ENCODE results near the gene SLC1A3. TPM values are rescaled to one million over a fixed set of nuclear protein-coding genes. Genes with fewer than 3 reads are reported as not detected.

SLC1A3 gene
- total RNA-seq, 2 experiments from 2014 or later: 0.42 to 0.85 TPM

DNA sequence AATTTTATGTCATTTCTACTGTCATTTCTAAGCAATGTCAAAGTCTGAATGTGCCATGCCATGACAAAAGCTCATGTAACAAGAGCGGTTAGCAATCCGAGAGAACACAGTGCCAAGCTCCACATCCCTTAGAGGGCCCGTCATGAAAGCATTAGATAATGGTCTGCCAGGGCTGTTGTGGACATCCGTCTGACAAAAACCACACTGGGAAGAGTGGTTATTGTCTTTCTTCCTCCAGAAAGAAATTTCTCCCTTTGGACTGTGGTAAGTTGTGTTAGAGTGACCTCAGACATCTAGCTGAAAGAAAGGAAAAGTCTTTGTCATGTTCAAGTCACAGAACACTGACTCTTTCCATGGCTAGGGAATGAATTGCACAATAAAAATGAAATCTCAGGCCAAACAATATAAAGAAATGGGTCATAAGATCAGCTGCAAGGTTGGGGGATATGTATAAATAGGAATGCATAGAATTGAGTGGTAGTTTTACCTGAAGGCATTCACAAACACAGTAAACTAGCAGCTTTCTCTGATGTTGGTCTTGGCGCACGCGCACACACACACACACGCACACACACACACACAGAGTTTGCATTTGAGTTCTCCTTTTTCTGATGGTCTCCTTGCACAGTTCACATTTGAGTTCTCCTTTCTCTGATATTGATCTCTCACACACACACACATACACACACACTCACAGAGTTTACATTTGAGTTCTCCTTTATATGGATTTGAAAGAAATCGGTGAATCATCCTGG, 5.3 kb downstream of the SLC1A3 start:
- Mint-ChIP-seq H3K27me3 (peaks cover 47% of the 10 kb centered on the region), H3K36me3 (no peaks in the 10 kb centered on the region), H3K9me3 (no peaks in the 10 kb centered on the region), H3K4me1 (peaks cover 10% of the 10 kb centered on the region), H3K4me3 (no peak overlapping the region), H3K27ac (no peak overlapping the region)
- no peak for DNase-seq

DNA sequence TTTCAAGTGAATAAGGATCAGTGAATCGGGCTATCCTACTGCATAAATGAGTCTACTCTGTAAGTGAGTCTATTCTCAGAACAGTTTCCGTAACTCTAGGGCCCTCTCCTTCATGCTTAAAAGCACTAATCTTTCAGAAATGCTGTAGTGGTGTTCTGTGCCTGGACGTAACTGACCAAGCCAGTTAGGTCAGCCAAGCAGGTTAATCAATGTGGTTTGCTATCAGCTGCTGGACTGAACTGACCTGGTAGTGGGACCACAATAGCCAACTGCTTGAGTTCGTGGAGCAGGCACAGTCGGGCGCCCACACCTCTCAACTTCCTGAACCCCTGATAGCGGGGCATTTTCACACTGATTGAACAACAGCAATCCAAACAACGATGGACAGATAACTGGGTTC, 6.8 kb downstream of the SLC1A3 start:
- H3K4me3 Mint-ChIP-seq: no peak overlapping the region
- H3K36me3 Mint-ChIP-seq: no peaks in the 10 kb centered on the region
- peaks cover 33% of the 10 kb centered on the region for H3K27me3 Mint-ChIP-seq
- no peaks in the 10 kb centered on the region for H3K9me3 Mint-ChIP-seq
- H3K4me1 Mint-ChIP-seq: no peaks in the 10 kb centered on the region
- DNase-seq: no peak
- H3K27ac Mint-ChIP-seq: no peak overlapping the region

DNA sequence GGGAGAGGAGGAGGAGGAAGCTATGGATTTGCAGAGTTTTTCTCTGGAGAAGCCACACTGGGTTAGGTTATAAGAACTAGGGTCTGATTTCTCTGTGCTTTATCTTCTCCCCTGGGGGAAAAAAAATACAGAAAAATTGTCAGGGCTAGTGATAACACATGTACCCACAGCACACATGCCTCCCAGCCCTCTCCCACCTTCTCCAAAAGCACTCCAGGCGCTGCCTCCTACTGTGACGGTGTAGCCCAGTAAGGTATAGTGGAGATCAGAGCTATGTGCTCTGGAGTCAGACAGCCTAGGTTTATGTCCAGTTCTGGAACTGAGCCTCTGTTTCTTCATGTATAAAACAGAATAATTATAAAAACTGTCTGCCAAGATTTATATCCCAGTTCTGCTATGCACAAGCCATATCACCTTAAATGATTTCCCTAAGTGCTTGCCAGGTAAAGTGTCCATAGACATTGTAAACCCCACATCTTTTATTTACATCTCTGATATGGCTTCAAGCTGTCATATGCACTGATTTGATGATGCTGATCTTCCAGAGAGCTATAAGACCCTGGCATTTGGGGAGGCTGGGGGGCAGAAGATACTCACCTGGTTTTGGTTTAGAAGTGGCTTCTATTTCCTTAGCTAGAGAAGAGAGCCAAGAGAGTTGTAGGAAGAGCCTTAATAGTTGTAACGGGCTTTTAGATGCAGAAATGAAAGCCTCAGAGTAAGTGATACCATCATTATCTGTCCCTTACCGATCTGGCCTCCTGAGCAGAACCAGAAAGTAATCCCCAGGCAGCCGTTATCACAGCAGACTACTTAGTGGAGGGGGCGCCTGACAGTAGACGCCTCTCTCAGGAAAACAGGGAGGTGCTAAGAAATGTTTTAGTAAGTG, 7.6 kb downstream of the SLC1A3 start:
- Mint-ChIP-seq H3K4me3 (no peak overlapping the region), H3K27me3 (peaks cover 25% of the 10 kb centered on the region), H3K36me3 (no peaks in the 10 kb centered on the region), H3K27ac (no peak overlapping the region), H3K4me1 (peaks cover 2% of the 10 kb centered on the region), H3K9me3 (no peaks in the 10 kb centered on the region)
- no peak for DNase-seq

DNA sequence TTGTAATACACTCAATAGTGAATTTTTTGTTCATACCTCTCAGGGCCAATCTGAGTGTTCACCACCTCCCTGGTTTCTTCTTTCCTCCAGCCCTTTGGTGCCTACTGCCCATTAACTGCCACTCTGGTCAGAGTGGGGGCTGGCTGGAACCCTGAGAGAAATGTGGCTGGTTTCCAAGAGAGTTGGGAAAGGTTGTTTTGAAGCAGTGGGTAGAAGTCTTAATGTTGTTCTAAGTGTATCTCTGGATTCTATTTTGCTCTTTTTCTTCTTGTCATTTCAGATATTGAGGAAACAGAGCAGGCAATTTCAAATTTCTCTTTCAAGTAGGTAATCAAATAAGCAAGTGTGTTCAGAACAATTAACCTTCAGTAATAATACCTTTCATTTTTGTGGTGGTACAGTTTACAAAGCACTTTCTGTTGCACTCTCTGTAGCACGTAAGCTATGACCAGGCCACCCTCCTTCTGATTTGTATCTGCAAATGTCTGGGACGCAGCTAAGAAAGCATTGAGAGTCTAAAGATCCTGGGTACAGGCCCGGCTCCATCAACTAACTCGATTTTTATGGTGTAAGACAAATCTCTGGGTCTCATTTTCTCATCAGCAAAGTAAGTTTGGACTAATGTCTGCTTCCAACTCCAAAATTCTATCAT, 8.4 kb downstream of the SLC1A3 start:
- Mint-ChIP-seq H3K36me3 (no peaks in the 10 kb centered on the region), H3K4me3 (no peak overlapping the region), H3K27ac (no peak overlapping the region), H3K27me3 (peaks cover 20% of the 10 kb centered on the region), H3K4me1 (peaks cover 2% of the 10 kb centered on the region), H3K9me3 (no peaks in the 10 kb centered on the region)
- no peak for DNase-seq

DNA sequence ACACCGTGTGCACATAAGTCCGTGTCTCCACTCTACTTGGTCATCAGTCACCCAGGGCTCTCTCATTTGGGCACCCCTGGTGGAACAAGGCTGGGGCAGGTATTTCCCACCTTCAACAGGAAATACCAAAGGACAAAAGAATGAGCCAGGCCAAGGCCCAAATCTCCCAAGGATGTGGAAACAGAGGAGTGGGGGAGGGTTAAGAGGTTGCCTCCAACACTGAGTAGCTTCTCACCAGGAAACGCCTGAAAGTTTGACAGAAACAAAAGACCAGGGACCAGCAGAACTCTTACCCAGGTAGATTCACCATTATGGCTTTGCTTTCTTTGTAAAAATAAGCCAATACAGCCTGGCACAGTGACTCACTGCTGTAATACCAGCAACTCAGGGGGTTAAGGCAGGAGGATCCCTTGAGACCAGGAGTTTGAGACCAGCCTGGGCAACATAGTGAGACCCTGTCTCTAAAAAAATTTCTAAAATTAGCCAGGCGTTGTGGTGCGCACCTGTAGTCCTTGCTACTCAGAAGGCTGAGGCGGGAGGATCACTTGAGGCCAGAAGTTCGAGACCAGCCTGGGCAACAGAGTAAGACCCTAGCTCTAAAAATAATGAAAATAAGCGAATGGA, 12.7 kb downstream of the SLC1A3 start:
- no peak for DNase-seq
- no peaks in the 10 kb centered on the region for H3K36me3 Mint-ChIP-seq
- H3K27me3 Mint-ChIP-seq: peaks cover 23% of the 10 kb centered on the region
- H3K27ac Mint-ChIP-seq: no peak overlapping the region
- no peak overlapping the region for H3K4me3 Mint-ChIP-seq
- peaks cover 2% of the 10 kb centered on the region for H3K4me1 Mint-ChIP-seq
- H3K9me3 Mint-ChIP-seq: no peaks in the 10 kb centered on the region

DNA sequence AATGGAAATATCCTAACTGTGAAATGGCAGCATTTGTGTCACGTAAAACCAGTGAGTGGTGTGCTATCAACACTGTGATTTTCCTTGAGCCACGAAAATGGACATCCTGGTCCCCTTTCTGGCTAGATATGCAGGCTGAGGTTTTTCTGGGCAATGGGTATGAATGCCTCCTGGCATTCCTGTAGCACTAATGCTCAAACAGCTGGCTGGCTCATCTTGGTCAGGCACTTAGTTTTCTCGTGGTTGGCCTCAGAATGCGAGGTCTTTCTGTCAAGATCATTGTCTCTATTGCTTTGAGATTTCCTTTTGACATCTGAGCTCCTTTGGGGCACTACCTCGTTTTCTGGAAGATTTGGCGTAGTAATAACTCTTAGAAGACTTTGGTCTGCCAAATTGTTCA, 15.6 kb downstream of the SLC1A3 start:
- Mint-ChIP-seq H3K9me3 (no peaks in the 10 kb centered on the region), H3K36me3 (no peaks in the 10 kb centered on the region), H3K4me1 (peaks cover 2% of the 10 kb centered on the region), H3K4me3 (no peak overlapping the region), H3K27me3 (peaks cover 28% of the 10 kb centered on the region), H3K27ac (no peak overlapping the region)
- DNase-seq: no peak

DNA sequence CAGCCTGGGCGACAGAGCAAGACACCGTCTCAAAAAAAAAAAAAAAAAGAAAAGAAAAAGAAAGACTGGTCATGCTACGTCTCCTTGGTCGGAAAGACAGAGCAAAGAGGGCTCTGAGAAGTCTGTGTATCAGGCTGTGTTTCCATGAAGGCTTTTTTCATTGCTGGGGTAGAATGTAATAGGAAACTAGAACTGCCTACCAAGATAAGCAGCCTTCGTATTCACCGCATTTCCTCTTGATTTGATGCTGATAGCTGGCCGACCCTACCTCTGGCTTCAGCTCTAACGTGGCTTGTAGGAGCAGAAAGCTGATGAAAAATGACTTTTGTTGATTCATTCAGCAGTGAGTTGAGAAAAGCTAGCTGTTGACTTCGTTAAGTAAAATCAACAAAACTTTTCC, 17.4 kb downstream of the SLC1A3 start:
- H3K4me1 Mint-ChIP-seq: no peaks in the 10 kb centered on the region
- H3K36me3 Mint-ChIP-seq: no peaks in the 10 kb centered on the region
- no peak overlapping the region for H3K4me3 Mint-ChIP-seq
- H3K27me3 Mint-ChIP-seq: peaks cover 42% of the 10 kb centered on the region
- no peak overlapping the region for H3K27ac Mint-ChIP-seq
- no peaks in the 10 kb centered on the region for H3K9me3 Mint-ChIP-seq
- no peak for DNase-seq

DNA sequence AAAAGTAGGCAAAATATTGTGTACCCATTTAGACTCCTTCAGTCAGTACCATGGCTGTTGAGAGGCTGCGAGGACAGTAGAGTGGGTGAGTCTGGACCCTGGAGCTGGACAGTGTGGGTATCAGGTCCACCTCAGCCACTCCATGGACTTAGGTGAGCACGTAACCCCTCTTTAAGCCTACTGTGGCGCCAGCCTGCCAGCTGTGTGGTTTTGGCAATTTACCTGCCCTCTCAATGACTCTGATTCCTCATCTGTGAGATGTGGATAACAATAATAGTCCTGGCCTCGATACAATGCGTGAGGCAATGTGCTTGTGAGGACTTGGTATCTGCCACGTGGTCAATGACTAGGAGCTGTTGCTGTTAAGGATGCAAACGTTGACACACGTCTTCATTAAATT, 17.9 kb downstream of the SLC1A3 start:
- Mint-ChIP-seq H3K4me3 (no peak overlapping the region), H3K27ac (no peak overlapping the region)

DNA sequence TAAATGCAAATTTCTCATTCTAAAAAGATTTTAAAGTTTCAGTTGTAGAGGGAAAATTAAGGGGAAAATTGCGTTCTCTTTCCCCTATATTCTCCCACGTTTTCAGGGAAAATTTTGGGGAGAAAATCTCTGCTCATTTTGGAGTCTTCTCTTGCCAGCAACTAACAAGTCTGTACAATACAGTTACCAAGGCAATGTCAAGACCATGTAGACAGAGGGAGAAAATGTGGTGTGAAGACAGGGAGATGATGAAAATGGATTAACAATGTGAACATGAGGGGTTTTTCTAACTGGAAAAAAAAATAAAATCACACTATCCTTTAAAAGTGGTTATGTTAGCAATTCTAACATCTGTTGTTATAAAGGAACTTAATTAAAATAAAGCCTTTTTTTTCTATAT, 22.3 kb downstream of the SLC1A3 start:
- DNase-seq: no peak
- Mint-ChIP-seq H3K36me3 (no peaks in the 10 kb centered on the region), H3K27me3 (peaks cover 46% of the 10 kb centered on the region), H3K9me3 (no peaks in the 10 kb centered on the region), H3K27ac (no peak overlapping the region), H3K4me3 (no peak overlapping the region), H3K4me1 (no peaks in the 10 kb centered on the region)

More for the DNA sequence above, 17.9 kb downstream of the SLC1A3 start:
- DNase-seq: no peak
- Mint-ChIP-seq H3K27me3 (peaks cover 46% of the 10 kb centered on the region), H3K4me1 (no peaks in the 10 kb centered on the region), H3K9me3 (no peaks in the 10 kb centered on the region), H3K36me3 (no peaks in the 10 kb centered on the region)

DNA sequence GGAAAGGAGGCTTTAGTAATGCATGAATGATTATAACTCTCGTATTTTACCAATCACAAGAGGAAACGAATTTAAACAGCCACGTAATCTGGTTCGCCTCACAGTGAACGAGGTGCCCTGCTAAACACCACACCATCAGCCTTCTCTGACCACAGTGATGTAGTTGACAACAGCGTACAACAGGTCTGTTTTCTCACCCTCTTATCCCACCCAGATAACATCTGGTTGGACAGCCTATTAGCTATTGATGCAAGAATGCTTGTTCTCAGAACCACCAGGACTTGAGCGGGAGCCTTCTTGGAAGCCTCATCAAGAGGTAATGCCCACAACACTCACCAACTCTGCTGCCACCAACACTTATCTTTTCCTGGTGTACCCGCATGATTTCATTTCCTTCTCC, 23.3 kb downstream of the SLC1A3 start:
- Mint-ChIP-seq H3K27ac (no peak overlapping the region), H3K4me3 (no peak overlapping the region), H3K27me3 (peaks cover 40% of the 10 kb centered on the region), H3K9me3 (no peaks in the 10 kb centered on the region), H3K4me1 (no peaks in the 10 kb centered on the region), H3K36me3 (no peaks in the 10 kb centered on the region)
- no peak for DNase-seq

DNA sequence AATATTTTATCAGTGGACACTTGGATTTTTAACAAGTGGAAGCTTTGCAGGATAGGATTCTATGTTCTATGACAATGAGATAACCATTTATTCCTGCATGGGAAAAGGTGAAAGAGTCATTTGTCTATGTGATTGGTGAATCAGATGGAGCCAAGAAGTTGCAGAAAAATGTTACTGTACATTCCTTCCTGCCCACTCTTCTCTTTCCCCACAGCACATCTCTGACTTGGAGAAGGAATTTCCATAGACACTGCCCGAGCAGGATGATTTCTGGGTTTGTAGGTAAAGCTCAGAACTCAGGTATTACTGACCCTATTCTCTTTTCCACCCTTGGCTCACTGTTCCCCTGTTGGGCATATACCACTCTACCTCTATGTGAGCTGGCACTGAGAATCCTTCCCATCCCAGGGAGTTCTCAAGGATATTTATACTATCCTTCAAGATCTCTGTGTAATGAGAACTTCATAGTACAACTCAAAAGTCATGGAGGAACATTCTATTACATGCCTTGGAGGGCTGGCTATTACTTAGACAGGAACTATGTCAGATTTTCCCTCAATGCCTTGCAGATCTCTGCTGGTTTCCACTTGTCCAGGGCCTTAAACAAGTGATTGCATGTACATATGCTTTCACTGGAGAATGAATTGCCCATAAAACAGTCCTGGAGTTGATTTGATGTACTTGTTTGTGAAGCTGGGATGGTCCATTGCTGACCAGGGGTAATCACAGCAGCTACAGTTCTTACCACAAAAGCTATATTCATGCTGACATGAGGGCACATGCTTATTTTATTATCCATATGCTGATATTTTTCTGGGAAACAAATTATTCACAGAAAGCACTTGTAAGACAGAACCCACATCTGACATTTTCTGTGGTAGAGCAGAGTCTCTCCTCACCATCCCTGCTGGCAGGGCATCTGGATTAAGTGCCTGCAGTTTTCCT, 24.1 kb downstream of the SLC1A3 start:
- no peaks in the 10 kb centered on the region for H3K9me3 Mint-ChIP-seq
- H3K36me3 Mint-ChIP-seq: no peaks in the 10 kb centered on the region
- no peak overlapping the region for H3K27ac Mint-ChIP-seq
- H3K4me1 Mint-ChIP-seq: no peaks in the 10 kb centered on the region
- no peak for DNase-seq
- peaks cover 40% of the 10 kb centered on the region for H3K27me3 Mint-ChIP-seq
- no peak overlapping the region for H3K4me3 Mint-ChIP-seq

DNA sequence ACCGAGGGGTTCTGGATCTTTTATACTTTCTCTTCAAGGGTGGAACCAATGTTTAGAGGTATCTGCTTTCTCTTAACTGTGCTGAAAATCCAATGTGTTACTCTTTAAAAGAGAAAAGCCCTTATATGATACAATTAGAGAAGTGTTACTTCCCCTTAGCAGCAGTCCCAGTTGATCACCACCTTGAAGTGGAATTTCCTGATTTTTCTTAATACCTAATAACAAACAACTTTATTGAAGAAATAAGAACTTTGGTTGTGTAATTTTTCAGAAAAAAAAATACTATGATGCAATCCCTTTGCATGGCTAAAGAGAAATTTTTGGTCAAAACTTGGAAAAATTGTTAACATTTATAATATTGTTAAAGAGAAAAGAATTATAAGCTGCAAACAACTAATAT, 24.7 kb downstream of the SLC1A3 start:
- Mint-ChIP-seq H3K27me3 (peaks cover 41% of the 10 kb centered on the region), H3K4me3 (no peak overlapping the region)

DNA sequence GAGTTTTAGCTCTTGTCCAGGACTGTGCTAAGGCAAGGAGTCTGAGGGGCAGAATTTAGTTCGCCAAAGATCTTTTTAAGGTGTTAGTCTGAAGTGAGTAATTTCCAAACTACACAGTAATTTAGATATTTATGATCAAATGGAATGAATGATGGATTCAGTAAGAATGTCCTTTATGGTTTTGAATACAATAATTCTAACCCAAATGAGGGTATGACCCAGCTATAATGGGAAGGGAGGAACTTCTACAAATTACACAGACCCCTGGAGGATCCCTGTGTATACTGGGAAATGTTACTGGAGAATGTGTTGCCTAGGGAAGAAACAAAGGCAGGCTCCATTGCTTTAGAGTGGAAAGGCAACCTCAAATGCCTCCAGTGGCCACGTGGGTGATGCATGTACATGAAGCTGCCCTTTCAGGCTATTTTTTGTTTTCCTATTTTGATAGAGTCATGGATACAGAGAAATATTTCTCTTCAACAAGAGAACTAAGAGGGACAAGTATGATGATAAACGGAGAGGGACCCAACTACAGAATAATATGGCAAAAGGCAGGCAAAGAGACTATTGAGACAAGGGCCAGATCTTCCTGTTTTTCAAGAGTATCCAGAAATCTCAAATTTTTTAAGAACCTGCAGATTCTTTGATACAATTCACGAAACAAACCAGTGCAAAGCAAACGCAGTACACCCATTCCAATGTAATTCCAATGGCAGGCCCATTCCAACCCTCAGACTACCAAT, 25.4 kb downstream of the SLC1A3 start:
- Mint-ChIP-seq H3K27ac (no peak overlapping the region), H3K4me1 (no peaks in the 10 kb centered on the region), H3K4me3 (no peak overlapping the region), H3K27me3 (peaks cover 46% of the 10 kb centered on the region), H3K36me3 (no peaks in the 10 kb centered on the region), H3K9me3 (no peaks in the 10 kb centered on the region)
- no peak for DNase-seq

More for the DNA sequence above, 24.7 kb downstream of the SLC1A3 start:
- no peaks in the 10 kb centered on the region for H3K9me3 Mint-ChIP-seq
- no peak for DNase-seq
- H3K4me1 Mint-ChIP-seq: no peaks in the 10 kb centered on the region
- no peak overlapping the region for H3K27ac Mint-ChIP-seq
- H3K36me3 Mint-ChIP-seq: no peaks in the 10 kb centered on the region

DNA sequence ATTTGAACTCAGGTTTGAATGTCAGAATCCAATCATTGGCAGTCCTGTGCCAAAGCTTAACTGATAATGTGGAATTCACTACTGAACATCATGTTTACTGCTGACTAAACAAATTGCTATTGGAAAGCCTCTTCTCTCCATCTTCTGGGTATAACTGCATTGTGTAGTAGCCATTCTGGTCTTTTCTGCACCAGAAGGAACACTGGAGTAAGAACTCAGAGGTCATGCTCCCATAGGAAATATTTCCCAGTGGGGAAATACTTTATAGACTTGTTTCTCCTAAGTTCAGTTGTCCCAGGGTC, 25.9 kb downstream of the SLC1A3 start:
- H3K27ac Mint-ChIP-seq: no peak overlapping the region
- H3K9me3 Mint-ChIP-seq: no peaks in the 10 kb centered on the region
- DNase-seq: no peak
- no peak overlapping the region for H3K4me3 Mint-ChIP-seq
- H3K4me1 Mint-ChIP-seq: no peaks in the 10 kb centered on the region
- no peaks in the 10 kb centered on the region for H3K36me3 Mint-ChIP-seq
- peaks cover 44% of the 10 kb centered on the region for H3K27me3 Mint-ChIP-seq

Data from activated naive CD8-positive, alpha-beta T cell treated with anti-CD3 and anti-CD28 coated beads for 36 hours (primary cell).